ENCODE measurements around the gene PFKL. TPM values are rescaled to one million over a fixed set of nuclear protein-coding genes. Genes with fewer than 3 reads are reported as not detected.
A peak's percentile ranks its signal among the peaks of the same experiment; 100 is the strongest.

Gene PFKL
- total and polyA plus RNA-seq, 2 of the 8 experiments (the other 6 are each of a cell fraction or from before 2014, with no cell fraction given), result 80.2 to 82.3 TPM

DNA sequence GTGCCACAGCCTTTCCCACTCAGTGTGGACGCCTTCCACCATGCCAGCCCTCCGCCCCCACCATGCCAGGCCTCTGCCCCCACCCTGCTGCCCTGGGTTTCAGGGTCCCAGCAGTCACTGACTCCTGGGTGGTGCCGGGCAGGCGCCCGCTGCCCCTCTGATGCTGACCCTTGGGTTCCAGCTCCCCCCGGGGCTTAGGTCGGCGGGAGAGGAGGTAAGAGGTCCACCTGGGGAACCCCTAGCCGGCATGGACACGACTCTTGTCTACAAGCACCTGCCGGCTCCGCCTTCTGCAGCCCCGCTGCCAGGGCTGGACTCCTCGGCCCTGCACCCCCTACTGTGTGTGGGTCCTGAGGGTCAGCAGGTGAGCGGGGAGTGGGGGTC, 7.0 kb upstream of the PFKL start:
- WGBS, 2 experiments (ENCODE audit: extremely low coverage in 1 of 2, insufficient coverage in 1 of 2, insufficient read length in 1 of 2, insufficient replicate concordance in 2 of 2, low coverage in 1 of 2, low lambda C conversion rate in 2 of 2, missing lambda C conversion rate in 1 of 2), result 76% methylated on average over 11 of the region's 15 CpGs; no CpG with 5 or more reads in 1 of the 2 experiments
- Histone ChIP-seq H3K36me3 (ENCODE audit: control insufficient read depth in 2 of 4, insufficient read depth in 4 of 4, low read length in 3 of 4) (no peaks in the 10 kb centered on the region), H3K4me1 (replicated peaks in 1 of 4; ENCODE audit: control insufficient read depth in 3 of 4, insufficient read depth in 4 of 4, low read length in 3 of 4) (peaks cover 0 to 2% (median under 1%) of the 10 kb centered on the region in 4 experiments; a peak in 3 of 7 replicates), H3K9me3 (ENCODE audit: insufficient read depth in 2 of 2, low read depth in 1 of 2, low read length in 1 of 2) (no peaks in the 10 kb centered on the region), H3K18ac (ENCODE audit: extremely low read depth, low read length) (no peak overlapping the region), H3K79me1 (ENCODE audit: low read depth, low read length) (no peaks in the 10 kb centered on the region), H3K56ac (replicated peaks; ENCODE audit: insufficient read length, low read depth, low read length) (no peak overlapping the region), H3K14ac (ENCODE audit: insufficient read length) (no peak overlapping the region), H3K27ac (ENCODE audit: low read depth, low read length) (no peak overlapping the region), H2BK12ac (ENCODE audit: low read depth, low read length) (no peak overlapping the region), H2AK5ac (ENCODE audit: low read depth, low read length) (no peak overlapping the region), H3K79me2 (ENCODE audit: control insufficient read depth in 1 of 2, insufficient read depth in 2 of 2, low read length in 2 of 2) (no peaks in the 10 kb centered on the region), H2BK20ac (ENCODE audit: low read length) (no peak overlapping the region), H3K4ac (replicated peaks; ENCODE audit: insufficient read length, low read depth, low read length) (no peak overlapping the region), H2BK5ac (ENCODE audit: low read depth, low read length) (no peak overlapping the region), H3K23me2 (ENCODE audit: low read depth, low read length) (no peaks in the 10 kb centered on the region; the same call in 1 of the 2 replicates), H2AFZ (ENCODE audit: low read length) (no peak overlapping the region), H4K5ac (ENCODE audit: insufficient read length, low read depth, low read length) (no peak overlapping the region), H4K20me1 (replicated peaks in 1 of 2; ENCODE audit: control insufficient read depth in 1 of 2, insufficient read depth in 2 of 2, low read length in 2 of 2) (no peaks in the 10 kb centered on the region), H3K27me3 (replicated peaks in 1 of 4; ENCODE audit: control insufficient read depth in 3 of 4, extremely low read depth in 1 of 4, insufficient read depth in 3 of 4, low read length in 3 of 4) (no peaks in the 10 kb centered on the region; a peak in 1 of 7 replicates), H2BK120ac (replicated peaks; ENCODE audit: low read depth, low read length) (no peak overlapping the region), H3K9ac (replicated peaks in 1 of 4; ENCODE audit: extremely low read depth in 1 of 4, low read depth in 3 of 4, low read length in 3 of 4) (no peak overlapping the region), H3K23ac (ENCODE audit: insufficient read length) (no peak overlapping the region), H4K8ac (ENCODE audit: extremely low read depth, insufficient read depth, low read length) (peak overlapping the region; percentile 51; the same call in 1 of the 2 replicates), H4K91ac (replicated peaks; ENCODE audit: insufficient read length, low read length) (no peak overlapping the region), H2BK15ac (ENCODE audit: low read length) (no peak overlapping the region), H3K4me3 (ENCODE audit: extremely low read depth in 1 of 4, insufficient read depth in 2 of 4, low read depth in 3 of 4, low read length in 4 of 4) (no peak overlapping the region), H3K4me2 (ENCODE audit: insufficient read depth in 1 of 2, low read depth in 2 of 2, low read length in 2 of 2) (no peak overlapping the region)
- CTCF ChIA-PET (ENCODE audit: partially characterized antibody), result no interaction called here
- no peak for FAIRE-seq
- POLR2A ChIA-PET (ENCODE audit: partially characterized antibody), result no interaction called here
- DNase-seq (ENCODE audit: low read depth in 1 of 2, low spot score in 2 of 2), result no peak
- TF ChIP-seq YY1 (IDR thresholded peaks at IDR 0.05; ENCODE audit: low read depth, low read length), result no peak
- no peak for TF ChIP-seq SRF (IDR thresholded peaks at IDR 0.05; ENCODE audit: low read depth, low read length)
- no peak for TF ChIP-seq SP1 (IDR thresholded peaks at IDR 0.05; ENCODE audit: low read depth, low read length)
- TF ChIP-seq NANOG (IDR thresholded peaks at IDR 0.05; ENCODE audit: insufficient read depth, low read depth, low read length, poor library complexity, severe bottlenecking), result no peak
- no peak for TF ChIP-seq EP300 (IDR thresholded peaks at IDR 0.05; ENCODE audit: borderline replicate concordance in 1 of 2, low read depth in 2 of 2, low read length in 2 of 2)
- TF ChIP-seq, protein P1, sequence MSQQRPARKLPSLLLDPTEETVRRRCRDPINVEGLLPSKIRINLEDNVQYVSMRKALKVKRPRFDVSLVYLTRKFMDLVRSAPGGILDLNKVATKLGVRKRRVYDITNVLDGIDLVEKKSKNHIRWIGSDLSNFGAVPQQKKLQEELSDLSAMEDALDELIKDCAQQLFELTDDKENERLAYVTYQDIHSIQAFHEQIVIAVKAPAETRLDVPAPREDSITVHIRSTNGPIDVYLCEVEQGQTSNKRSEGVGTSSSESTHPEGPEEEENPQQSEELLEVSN (IDR thresholded peaks at IDR 0.05), result no peak
- no peak for TF ChIP-seq SP4 (IDR thresholded peaks at IDR 0.05; ENCODE audit: low read length)
- TF ChIP-seq MAFK (IDR thresholded peaks at IDR 0.05; ENCODE audit: low read depth, low read length), result no peak
- no peak for TF ChIP-seq TCF12 (IDR thresholded peaks at IDR 0.05; ENCODE audit: low read depth, low read length)
- no peak for TF ChIP-seq RXRA (IDR thresholded peaks at IDR 0.05; ENCODE audit: insufficient read depth, low read depth, low read length)
- TF ChIP-seq EGR1 (IDR thresholded peaks at IDR 0.05; ENCODE audit: borderline replicate concordance, low read depth, low read length), result no peak
- no peak for TF ChIP-seq TBP (IDR thresholded peaks at IDR 0.05; ENCODE audit: low read depth, low read length)
- no peak for TF ChIP-seq CEBPB (IDR thresholded peaks at IDR 0.05; ENCODE audit: low read depth, low read length)
- no peak for TF ChIP-seq CHD1 (IDR thresholded peaks at IDR 0.05; ENCODE audit: low read depth, low read length)
- no peak for TF ChIP-seq JUND (IDR thresholded peaks at IDR 0.05; ENCODE audit: low read length)
- no peak for TF ChIP-seq SIRT6 (IDR thresholded peaks at IDR 0.05; ENCODE audit: low read length)

Data from H1 (cell line).